ENCODE data around the gene SOWAHA.
A peak's percentile ranks its signal among the peaks of the same experiment; 100 is the strongest.
"Not testable (repeated sequence)": the region's sequence is repeated elsewhere in the genome, so short reads cannot be mapped to it uniquely, and the experiment has no call there.

The SOWAHA gene

GRCh38 chr5:132802044-132802684 lies 10.9 kb upstream of the SOWAHA start:
- TF ChIP-seq CTCF (IDR thresholded peaks at IDR 0.05; ENCODE audit: control extremely low read depth, extremely low read depth, low read depth, missing control alignments): no peak
- CTCF ChIA-PET: interaction anchor here (0.8 to 3.1 kb wide), 12 partner anchors 8 to 312 kb away, joined by 3 to 13 read pairs (median 4); partner anchors contain the start of genes CCNI2 and IRF1
- DNase-seq (ENCODE audit: extremely low spot score): no peak
- POLR2A ChIA-PET: no interaction called here

- CTCF ChIA-PET: interaction anchor here (1.0 to 3.1 kb wide), 8 partner anchors 8 to 56 kb away, joined by 3 to 13 read pairs (median 5); partner anchors contain the start of gene CCNI2
- POLR2A ChIA-PET: not testable (repeated sequence)
Observed at GRCh38 chr5:132802685-132803066, 10.4 kb upstream of the SOWAHA start.

GRCh38 chr5:132804219-132804618 lies 8.9 kb upstream of the SOWAHA start:
- POLR2A ChIA-PET; DNase-seq (ENCODE audit: extremely low spot score); CTCF ChIA-PET: not testable (repeated sequence)

More at GRCh38 chr5:132802685-132803066, 10.4 kb upstream of the SOWAHA start:
- not testable (repeated sequence) for DNase-seq (ENCODE audit: extremely low spot score)

GRCh38 chr5:132805872-132806271 lies 7.2 kb upstream of the SOWAHA start:
- POLR2A ChIA-PET; DNase-seq (ENCODE audit: extremely low spot score): not testable (repeated sequence)
- CTCF ChIA-PET: interaction anchor here (1.1 kb wide), 1 partner anchor 14 kb away, joined by 5 read pairs; no protein-coding TSS in a partner anchor

GRCh38 chr5:132806804-132807162 lies 6.3 kb upstream of the SOWAHA start:
- CTCF ChIA-PET: interaction anchor here (0.8 to 5.8 kb wide), 8 partner anchors 8 to 569 kb away, joined by 3 to 58 read pairs (median 3); no protein-coding TSS in a partner anchor
- POLR2A ChIA-PET; DNase-seq (ENCODE audit: extremely low spot score): not testable (repeated sequence)

- ChIA-PET POLR2A (no interaction called here), CTCF (interaction anchor here (0.8 to 5.8 kb wide), 9 partner anchors 8 to 569 kb away, joined by 3 to 58 read pairs (median 3); no protein-coding TSS in a partner anchor)
- peak; percentile 6 for TF ChIP-seq CTCF (IDR thresholded peaks at IDR 0.05; ENCODE audit: control extremely low read depth, extremely low read depth, low read depth, missing control alignments)
- DNase-seq (ENCODE audit: extremely low spot score): no peak
Observed at GRCh38 chr5:132807163-132807838, 5.8 kb upstream of the SOWAHA start.

GRCh38 chr5:132808448-132808847 lies 4.7 kb upstream of the SOWAHA start:
- ChIA-PET CTCF (interaction anchor here (1.7 to 5.8 kb wide), 4 partner anchors 8 to 18 kb away, joined by 4 to 58 read pairs (median 18); no protein-coding TSS in a partner anchor), POLR2A (no interaction called here)
- no peak for DNase-seq (ENCODE audit: extremely low spot score)
- no peak for TF ChIP-seq CTCF (IDR thresholded peaks at IDR 0.05; ENCODE audit: control extremely low read depth, extremely low read depth, low read depth, missing control alignments)

- no peak for DNase-seq (ENCODE audit: extremely low spot score)
- CTCF ChIA-PET: interaction anchor here (1.9 to 5.8 kb wide), 4 partner anchors 7 to 19 kb away, joined by 4 to 58 read pairs (median 21); no protein-coding TSS in a partner anchor
- TF ChIP-seq CTCF (IDR thresholded peaks at IDR 0.05; ENCODE audit: control extremely low read depth, extremely low read depth, low read depth, missing control alignments): no peak
- POLR2A ChIA-PET: no interaction called here
Observed at GRCh38 chr5:132808866-132809265, 4.2 kb upstream of the SOWAHA start.
